Epithelial cell of esophagus (primary cell): Measurements from ENCODE around the gene RSPRY1.
"Not testable (repeated sequence)": the region's sequence is repeated elsewhere in the genome, so short reads cannot be mapped to it uniquely, and the experiment has no call there.

Experiments used
- DNase-seq: peaks from one replicate; pipeline ENCODE4 v3.0.0; 2010; ENCODE audit warnings: low read depth
- H3K4me3 ChIP-seq: 2 replicates; pipeline ENCODE4 v1.5.1; 2011; ENCODE audit warnings: mild to moderate bottlenecking, low read length, control low read depth
- TF ChIP-seq, protein P1 (sequence below): IDR thresholded peaks from 2 replicates; pipeline ENCODE4 v1.5.1; 2011; ENCODE audit warnings: low read depth, mild to moderate bottlenecking, low read length, control low read depth, inconsistent platforms; ENCODE audit not compliant: insufficient read depth; ENCODE audit errors: missing control alignments

RSPRY1 gene

DNA sequence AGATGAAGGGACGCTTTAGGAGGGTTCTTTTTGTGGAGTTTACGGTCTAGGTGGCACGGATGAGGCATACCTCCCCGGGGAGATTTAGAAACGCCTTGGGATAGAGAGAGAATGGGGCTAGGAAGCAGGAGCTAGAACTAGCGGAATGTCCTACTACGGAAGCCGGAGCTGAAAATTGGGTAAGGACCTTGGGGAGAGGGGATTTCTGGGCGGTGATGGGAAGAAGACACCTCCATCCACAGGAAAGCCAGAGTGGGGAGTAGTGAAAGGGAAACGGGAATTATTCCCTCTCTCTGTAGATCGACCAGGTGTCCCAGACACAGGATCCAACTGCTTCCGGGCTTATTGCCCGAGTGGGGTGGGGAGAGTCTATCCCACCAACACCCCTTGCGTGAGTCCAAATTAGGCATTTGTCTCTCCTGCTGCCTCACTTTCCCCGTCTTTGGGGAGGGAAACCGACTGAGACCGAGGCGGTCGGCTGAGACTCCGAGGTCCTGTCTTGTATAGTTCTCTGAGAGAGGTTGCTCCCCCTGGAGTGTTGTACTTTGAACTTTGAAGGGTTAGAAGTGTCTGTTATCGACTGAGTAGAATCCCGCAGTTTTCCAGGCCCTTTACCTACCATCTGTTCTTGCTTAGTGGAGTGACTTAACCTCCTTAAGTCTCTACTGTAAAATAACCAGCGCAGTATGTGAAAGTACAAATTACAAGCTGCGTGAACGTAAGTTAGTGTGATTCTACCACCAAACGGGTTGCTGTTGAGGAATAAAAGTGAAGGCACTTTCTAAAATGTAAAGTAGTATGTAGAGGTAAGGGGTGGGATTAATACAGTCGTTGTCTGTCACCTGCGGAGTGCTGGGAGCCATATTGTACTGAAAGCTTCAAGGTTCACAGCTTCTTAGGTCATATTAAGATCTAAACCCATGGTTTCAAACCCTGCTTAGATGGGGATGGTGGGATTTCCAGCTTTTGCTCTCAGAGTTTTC, 1.0 kb downstream of the RSPRY1 start:
- H3K4me3 ChIP-seq = peak overlapping the region; percentile 94
- peak; percentile 36 for DNase-seq
- TF ChIP-seq, protein P1, sequence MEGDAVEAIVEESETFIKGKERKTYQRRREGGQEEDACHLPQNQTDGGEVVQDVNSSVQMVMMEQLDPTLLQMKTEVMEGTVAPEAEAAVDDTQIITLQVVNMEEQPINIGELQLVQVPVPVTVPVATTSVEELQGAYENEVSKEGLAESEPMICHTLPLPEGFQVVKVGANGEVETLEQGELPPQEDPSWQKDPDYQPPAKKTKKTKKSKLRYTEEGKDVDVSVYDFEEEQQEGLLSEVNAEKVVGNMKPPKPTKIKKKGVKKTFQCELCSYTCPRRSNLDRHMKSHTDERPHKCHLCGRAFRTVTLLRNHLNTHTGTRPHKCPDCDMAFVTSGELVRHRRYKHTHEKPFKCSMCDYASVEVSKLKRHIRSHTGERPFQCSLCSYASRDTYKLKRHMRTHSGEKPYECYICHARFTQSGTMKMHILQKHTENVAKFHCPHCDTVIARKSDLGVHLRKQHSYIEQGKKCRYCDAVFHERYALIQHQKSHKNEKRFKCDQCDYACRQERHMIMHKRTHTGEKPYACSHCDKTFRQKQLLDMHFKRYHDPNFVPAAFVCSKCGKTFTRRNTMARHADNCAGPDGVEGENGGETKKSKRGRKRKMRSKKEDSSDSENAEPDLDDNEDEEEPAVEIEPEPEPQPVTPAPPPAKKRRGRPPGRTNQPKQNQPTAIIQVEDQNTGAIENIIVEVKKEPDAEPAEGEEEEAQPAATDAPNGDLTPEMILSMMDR = no peak

DNA sequence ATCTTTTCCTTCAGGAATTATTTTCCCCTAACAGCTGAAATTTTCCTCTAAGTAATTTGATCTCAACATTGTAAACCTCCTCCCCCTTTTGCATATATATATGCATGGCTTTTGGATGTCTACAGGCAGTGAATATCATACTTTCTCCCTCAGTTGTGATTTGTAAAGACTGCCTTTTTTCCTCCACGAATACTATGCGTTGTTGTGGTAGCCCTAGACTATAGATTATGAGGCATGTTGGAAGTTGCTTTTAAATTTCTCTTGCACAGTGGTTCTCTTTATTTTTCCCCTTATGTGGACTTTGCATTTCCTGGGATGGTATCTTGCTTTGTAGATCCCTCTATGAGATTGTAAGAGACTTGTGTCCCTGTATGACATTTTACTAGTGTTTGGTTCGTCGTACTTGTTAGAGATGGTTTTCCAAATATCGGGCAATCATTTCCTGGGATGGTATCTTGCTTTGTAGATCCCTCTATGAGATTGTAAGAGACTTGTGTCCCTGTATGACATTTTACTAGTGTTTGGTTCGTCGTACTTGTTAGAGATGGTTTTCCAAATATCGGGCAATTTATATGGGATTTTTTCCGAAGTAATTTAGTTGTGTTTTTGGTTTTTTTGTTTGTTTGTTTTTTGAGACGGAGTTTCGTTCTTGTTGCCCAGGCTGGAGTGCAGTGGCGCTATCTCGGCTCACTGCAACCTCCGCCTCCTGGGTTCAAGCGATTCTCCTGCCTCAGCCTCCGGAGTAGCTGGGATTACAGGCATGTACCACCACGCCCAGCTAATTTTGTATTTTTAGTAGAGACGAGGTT, 2.0 kb downstream of the RSPRY1 start:
- peak overlapping the region; percentile 94 for H3K4me3 ChIP-seq
- DNase-seq = not testable (repeated sequence)

DNA sequence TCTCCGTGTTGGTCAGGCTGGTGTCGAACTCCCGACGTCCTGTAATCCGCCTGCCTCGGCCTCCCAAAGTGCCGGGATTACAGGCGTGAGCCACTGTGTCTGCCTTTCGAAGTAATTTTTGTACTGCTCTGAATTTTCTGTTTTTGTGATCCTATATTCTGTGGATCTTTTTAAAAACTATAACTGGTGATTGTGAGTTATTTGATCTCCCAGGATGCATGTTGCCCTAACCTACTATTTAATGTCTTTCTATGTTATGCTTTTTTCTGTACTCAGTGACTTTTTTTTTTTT, 2.5 kb downstream of the RSPRY1 start:
- TF ChIP-seq, protein P1 = no peak
- DNase-seq = no peak
- no peak overlapping the region for H3K4me3 ChIP-seq

DNA sequence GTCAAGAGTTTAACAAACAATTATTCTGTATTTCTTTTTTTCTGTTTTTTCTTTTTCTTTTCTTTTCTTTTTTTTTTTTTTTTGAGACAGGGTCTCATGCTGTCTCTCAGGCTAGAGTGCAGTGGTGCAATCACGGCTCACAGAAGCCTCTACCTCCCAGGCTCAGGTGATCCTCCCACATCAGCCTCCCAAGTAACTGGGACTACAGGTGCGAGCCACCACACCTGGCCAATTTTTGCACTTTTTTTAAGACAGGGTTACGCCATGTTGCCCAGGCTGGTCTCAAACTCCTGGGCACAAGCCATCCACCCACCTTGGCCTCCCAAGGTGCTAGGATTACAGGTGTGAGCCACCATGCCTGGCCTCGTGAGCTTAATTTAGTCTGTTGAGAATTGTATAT, 3.4 kb downstream of the RSPRY1 start:
- DNase-seq, H3K4me3 ChIP-seq: not testable (repeated sequence)

DNA sequence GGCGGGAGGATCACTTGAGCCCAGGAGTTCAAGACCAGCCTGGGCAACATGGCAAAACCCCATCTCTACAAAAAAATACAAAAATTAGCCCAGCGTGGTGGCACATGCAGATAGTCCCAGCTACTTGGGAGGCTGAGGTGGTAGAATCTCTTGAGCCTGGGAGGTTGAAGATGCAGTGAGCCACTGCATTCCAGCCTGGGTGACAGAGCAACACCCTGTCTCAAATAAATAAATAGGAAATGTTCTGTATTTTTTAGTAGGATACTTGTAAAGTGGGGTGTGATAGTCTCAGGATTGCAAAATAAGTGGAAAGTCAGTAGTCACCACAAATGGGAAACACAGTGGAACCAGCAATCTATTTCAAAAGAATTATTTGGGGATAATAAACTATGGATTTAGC, 4.0 kb downstream of the RSPRY1 start:
- TF ChIP-seq, protein P1 = no peak
- H3K4me3 ChIP-seq = no peak overlapping the region
- DNase-seq = no peak

DNA sequence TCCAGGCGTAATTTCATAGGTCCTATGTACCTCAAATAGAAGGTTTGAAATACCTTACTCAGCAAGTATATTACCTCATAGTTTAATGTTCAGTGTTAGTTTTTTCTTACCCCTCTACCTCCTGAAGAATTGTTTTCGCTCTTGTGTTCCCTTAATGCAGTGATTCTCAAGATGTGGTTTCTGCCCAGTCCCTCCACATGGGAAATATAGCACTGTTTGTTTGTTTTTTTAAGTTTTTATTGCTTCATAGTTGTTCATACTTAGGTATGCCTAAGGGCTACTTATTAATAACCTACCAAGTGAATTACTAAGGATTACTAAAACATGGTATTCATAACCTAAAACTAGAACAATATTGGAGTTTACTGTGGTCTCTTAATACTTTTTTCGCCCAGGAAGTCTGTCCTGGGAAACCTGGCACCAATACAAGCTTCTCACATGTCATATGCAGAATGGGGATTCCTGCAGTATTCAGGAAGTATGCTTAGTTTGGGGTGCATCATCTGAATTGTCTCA, 5.0 kb downstream of the RSPRY1 start:
- TF ChIP-seq, protein P1 = no peak
- no peak overlapping the region for H3K4me3 ChIP-seq
- peak; percentile 74 for DNase-seq

DNA sequence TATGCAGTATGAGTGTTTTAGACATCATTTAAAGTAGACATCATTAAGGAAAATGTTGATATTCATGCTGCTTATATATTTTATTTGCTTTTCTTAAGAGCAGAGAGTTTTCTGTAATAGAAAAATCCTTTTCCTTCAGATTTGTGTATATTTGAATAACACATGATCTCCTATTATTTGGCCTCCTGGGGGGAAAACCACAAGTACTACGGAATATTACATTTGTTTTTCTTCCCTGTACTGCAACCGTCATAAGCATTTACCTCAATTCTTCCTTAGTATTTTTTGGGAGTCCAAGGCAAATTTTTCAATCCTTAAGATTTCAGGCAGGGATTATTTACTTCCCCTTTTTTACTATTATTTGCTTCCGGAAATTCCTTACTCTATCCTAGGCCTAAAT, 6.0 kb downstream of the RSPRY1 start:
- no peak for DNase-seq
- no peak overlapping the region for H3K4me3 ChIP-seq
- TF ChIP-seq, protein P1 = no peak
